ENCODE data around the gene PTPRN2. TPM values are rescaled to one million over a fixed set of nuclear protein-coding genes. Genes with fewer than 3 reads are reported as not detected.
"Not testable (repeated sequence)": the region's sequence is repeated elsewhere in the genome, so short reads cannot be mapped to it uniquely, and the experiment has no call there.

Gene PTPRN2
- polyA plus RNA-seq, 3 donors from 2014 or later = 1.9 to 3.7 (median 2.2) TPM

DNA sequence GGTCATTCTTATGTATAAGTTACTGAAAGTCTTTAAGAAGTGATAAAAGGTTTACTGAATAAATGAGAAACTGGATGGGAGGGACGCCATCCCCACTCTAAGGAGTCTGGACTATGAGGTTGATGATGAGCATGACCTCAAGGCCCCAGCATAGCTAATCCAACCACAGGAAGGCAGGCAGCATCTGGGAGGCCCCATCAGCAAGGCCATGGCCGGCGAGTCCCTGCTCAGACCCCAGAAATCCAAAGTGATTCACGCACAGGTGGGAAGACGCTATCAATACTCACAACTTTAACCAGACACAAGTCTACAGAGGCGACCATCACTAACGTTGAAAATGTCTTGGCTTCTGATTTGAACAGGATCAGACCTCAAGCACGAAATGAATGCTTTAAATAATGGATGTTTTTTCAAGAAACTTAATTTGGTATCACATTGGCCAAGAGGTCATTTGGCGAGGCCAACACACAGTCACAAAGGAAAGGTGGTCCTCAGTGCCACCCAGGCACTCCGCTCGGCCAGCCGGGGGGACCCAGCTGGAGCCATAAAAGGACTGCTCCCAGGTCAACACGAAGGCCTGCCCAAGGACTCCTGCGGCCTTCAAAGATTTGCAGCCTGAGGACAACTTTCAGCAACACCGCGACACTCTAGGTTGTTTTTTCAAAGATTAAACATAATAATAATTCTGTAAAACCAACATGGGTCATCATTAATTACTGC lies 228.5 kb downstream of the PTPRN2 start:
- no peaks in the 10 kb centered on the region for H3K4me1 Mint-ChIP-seq
- H3K4me3 Mint-ChIP-seq = no peak overlapping the region
- peaks cover 0 to 3% (median 0%) of the 10 kb centered on the region in 3 donors for H3K36me3 Mint-ChIP-seq
- no peak for DNase-seq
- H3K27me3 Mint-ChIP-seq (ENCODE audit: low read depth in 3 of 3) = peaks cover 0 to 8% (median 4%) of the 10 kb centered on the region in 3 donors
- peaks cover 0 to 16% (median 1%) of the 10 kb centered on the region in 6 donors for H3K9me3 Mint-ChIP-seq
- no peak overlapping the region for H3K27ac Mint-ChIP-seq

DNA sequence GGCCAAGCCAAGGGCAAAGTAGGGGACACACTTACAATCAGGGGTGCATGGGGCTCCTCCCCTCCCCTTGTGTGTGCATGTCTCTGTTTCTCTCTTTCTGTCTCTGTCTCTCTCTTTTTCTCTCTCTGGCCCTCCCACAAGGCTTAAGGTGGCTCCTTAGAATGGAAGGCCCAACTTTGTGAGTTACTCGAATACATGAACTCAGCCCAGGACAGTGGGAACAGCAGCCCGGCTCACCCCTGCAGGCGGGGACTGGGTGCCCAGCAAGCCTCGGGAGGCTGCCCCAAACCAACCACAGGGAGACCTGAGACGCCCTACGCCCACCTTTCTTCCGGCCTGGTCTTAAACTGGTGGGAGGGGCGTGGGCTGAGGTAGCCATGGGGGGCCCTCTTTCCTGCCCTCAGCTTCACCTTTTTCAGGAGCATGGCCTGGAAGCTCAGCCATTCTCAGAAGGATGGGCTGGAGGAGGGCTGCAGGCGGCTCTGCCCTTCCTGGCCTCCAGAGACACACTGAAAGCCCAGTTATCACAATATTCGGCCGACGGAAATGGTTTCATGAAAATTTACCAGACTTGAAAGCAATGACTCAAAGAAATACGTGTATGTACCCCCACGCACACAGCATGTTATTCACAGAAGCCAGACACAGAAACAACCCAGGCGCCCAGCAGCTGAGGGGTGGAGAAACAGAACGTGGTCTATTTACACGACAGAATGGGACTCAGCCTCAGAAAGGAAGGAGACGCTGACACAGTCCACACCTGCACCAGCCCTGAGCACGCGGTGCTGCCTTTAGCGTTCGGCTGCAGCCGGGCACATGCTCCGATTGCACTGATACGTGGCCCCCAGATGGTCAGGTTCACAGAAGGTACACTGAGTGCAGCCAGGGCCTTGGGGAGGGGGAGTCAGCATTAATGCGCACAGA lies 229.5 kb downstream of the PTPRN2 start:
- DNase-seq = no peak
- H3K4me3 Mint-ChIP-seq = no peak overlapping the region
- H3K4me1 Mint-ChIP-seq = no peaks in the 10 kb centered on the region
- H3K36me3 Mint-ChIP-seq = peaks cover 0 to 3% (median 0%) of the 10 kb centered on the region in 3 donors
- H3K27ac Mint-ChIP-seq = no peak overlapping the region
- H3K9me3 Mint-ChIP-seq = peaks cover 0 to 19% (median 1%) of the 10 kb centered on the region in 6 donors
- H3K27me3 Mint-ChIP-seq (ENCODE audit: low read depth in 3 of 3) = peaks cover 0 to 8% (median 4%) of the 10 kb centered on the region in 3 donors

DNA sequence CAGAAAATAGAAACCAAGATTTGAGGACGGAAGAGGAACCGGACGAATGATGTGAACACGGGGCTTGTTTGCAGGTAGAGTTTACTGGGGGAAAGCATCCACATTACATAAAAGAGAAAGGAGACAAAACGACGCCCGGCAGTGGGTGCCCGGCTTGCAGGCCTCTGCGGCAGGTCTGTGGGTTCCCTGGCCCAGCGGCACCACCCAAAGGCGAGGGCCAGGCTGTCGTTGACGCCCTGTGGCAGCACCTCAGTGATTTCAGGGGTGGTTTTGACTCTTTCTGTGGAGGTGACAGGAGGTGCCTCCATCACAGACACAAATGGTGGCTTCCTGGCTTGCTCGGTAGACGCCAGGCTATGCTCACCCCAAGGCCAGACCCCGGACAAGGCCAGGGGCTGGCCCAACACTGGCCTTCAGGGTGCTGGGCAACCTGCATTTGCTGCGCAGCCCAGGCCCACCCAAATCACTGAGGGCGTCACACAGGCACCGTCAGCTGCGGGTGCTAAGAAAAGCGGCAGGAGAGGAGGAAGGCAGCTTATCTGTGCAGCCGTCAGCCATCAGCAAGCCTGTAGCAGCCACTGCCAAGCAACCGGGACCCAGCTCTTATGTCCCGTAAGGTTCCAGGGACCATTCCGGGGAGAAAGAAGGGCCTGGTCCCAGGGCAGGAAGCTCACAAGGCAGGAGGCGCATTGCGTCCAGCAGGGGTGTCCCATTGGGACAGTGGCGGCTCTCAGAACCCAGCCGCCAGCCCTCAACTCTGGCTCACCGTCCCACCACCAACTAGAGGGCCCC lies 230.3 kb downstream of the PTPRN2 start:
- H3K4me1 Mint-ChIP-seq = no peaks in the 10 kb centered on the region
- peaks cover 0 to 19% (median 1%) of the 10 kb centered on the region in 6 donors for H3K9me3 Mint-ChIP-seq
- DNase-seq = no peak
- H3K27me3 Mint-ChIP-seq (ENCODE audit: low read depth in 3 of 3) = peaks cover 0 to 8% (median 4%) of the 10 kb centered on the region in 3 donors
- H3K27ac Mint-ChIP-seq = no peak overlapping the region
- H3K4me3 Mint-ChIP-seq = no peak overlapping the region
- peaks cover 0 to 3% (median 0%) of the 10 kb centered on the region in 3 donors for H3K36me3 Mint-ChIP-seq

DNA sequence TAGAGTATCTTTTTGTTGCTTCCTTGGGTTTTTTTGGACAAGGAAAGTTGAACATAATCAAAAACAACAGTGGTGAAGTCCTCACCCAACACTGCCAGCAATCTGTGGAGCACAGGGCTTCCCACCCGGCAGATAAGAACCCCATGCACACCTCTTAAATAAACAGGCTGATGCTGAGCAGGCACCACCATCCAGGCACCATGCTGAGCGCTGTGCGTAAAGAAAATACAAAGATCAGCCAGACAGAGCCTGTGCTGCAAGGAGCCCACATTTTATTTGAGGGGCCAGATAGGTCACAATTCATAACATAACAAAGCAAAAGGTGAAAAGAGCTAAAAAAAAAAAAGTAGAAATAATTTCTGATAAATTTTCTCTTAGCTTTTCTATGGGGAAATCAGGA lies 231.2 kb downstream of the PTPRN2 start:
- Mint-ChIP-seq H3K4me3 (no peak overlapping the region), H3K27me3 (ENCODE audit: low read depth in 3 of 3) (peaks cover 0 to 8% (median 4%) of the 10 kb centered on the region in 3 donors), H3K4me1 (no peaks in the 10 kb centered on the region), H3K36me3 (peaks cover 0 to 3% (median 0%) of the 10 kb centered on the region in 3 donors), H3K9me3 (peaks cover 0 to 19% (median 1%) of the 10 kb centered on the region in 6 donors), H3K27ac (no peak overlapping the region)
- no peak for DNase-seq

DNA sequence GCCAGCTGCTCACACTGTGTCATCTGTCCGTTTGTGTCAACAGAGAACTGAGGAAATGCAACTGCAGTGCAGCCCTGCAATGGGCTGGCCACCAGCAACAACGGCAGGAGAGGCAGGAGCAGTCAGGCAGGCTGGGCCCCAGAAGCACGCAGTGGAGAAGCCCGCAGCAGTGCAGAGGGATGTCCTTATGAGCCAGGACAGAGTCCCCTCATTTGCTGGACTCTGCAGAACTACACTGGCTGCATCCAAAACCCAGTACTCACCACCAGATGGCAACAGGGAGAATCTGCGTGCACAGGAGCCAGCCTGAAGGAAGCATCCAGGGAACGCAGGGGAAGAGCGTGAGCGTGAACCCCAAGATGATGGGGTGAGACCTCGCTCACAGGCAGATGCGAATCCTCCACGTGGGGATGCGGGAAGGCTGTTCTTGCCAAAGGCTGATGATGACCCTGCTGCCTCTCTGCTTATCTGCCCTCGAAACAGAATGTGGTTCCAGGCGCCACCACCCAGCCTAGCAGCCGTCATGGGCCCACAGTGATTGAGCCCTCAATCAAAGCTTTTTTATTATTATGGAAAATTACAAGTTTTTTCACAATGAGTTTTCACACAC lies 232.1 kb downstream of the PTPRN2 start:
- Mint-ChIP-seq H3K4me3 (no peak overlapping the region), H3K36me3 (peaks cover 0 to 3% (median 0%) of the 10 kb centered on the region in 3 donors), H3K27ac (no peak overlapping the region), H3K9me3 (peaks cover 0 to 19% (median 1%) of the 10 kb centered on the region in 6 donors), H3K27me3 (ENCODE audit: low read depth in 3 of 3) (peaks cover 0 to 8% (median 4%) of the 10 kb centered on the region in 3 donors), H3K4me1 (no peaks in the 10 kb centered on the region)
- no peak for DNase-seq

DNA sequence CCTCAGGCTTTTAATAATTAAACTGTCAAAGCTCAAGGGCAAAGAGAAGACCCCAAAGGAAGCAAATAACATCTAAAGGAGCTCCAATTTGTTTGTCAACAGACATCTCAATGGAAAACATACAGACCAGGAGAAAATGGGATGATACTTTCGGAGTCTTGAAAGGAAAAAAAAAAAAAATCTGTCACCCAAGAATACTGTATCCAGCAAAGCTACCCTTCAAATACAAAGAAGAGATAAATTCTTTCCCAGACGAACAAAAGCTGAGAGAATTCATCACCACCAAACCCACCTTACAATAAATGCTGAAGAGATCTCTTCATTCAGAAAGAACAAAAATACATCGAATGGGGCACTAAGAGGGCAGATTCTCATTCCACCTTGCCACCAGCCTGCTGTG lies 232.8 kb downstream of the PTPRN2 start:
- DNase-seq = no peak
- H3K27ac Mint-ChIP-seq = no peak overlapping the region
- peaks cover 0 to 19% (median 1%) of the 10 kb centered on the region in 6 donors for H3K9me3 Mint-ChIP-seq
- H3K27me3 Mint-ChIP-seq (ENCODE audit: low read depth in 3 of 3) = peaks cover 0 to 8% (median 4%) of the 10 kb centered on the region in 3 donors
- H3K36me3 Mint-ChIP-seq = peaks cover 0 to 3% (median 0%) of the 10 kb centered on the region in 3 donors
- H3K4me1 Mint-ChIP-seq = no peaks in the 10 kb centered on the region
- no peak overlapping the region for H3K4me3 Mint-ChIP-seq

DNA sequence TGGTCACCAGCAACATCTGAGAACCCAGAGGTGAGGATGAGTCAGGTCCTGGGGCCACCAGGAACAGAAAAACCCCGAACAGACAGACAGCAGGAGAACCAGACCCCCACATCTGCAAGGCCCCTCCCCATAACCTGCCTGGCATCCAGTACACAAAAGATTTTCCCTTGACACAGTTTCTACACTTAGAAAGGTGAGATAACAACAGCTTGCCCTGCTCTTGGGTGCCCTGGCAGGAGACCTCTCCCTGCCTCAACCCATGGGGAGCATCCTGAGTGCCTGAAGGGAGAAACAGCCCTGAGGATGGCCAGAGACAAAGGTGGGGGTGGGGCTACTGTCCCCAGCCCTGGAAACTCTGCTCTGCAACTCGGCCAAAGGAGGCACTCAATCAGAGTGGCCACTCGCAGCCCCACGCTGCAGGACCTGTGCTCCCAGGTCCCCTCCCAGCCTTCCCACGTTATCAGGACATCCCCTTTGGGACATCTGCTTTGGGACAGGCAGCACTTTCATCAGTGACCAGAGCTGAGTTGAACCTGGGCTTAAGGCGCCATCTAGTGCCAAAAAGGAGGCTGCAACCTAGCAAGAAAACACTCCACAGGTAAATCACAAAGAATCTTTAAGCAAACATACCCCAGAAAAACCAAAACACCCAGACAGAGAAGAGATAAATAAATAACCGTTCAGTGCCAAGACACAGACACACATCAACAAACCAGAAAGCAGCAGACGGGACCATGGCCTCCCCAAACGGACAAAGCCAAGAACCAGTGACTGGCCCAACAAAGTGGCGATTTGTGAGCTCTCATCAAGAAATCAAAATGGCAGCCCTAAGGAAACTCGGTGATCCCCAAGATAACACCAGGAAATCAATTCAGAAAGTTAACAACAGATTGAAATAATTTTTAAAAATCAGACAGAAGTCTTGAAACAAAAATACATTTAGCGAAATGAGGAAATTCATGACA lies 233.7 kb downstream of the PTPRN2 start:
- Mint-ChIP-seq H3K27me3 (ENCODE audit: low read depth in 3 of 3) (peaks cover 0 to 8% (median 4%) of the 10 kb centered on the region in 3 donors), H3K9me3 (peaks cover 0 to 19% (median 1%) of the 10 kb centered on the region in 6 donors), H3K36me3 (peaks cover 0 to 3% (median 0%) of the 10 kb centered on the region in 3 donors), H3K4me1 (no peaks in the 10 kb centered on the region), H3K4me3 (no peak overlapping the region), H3K27ac (no peak overlapping the region)
- no peak for DNase-seq

DNA sequence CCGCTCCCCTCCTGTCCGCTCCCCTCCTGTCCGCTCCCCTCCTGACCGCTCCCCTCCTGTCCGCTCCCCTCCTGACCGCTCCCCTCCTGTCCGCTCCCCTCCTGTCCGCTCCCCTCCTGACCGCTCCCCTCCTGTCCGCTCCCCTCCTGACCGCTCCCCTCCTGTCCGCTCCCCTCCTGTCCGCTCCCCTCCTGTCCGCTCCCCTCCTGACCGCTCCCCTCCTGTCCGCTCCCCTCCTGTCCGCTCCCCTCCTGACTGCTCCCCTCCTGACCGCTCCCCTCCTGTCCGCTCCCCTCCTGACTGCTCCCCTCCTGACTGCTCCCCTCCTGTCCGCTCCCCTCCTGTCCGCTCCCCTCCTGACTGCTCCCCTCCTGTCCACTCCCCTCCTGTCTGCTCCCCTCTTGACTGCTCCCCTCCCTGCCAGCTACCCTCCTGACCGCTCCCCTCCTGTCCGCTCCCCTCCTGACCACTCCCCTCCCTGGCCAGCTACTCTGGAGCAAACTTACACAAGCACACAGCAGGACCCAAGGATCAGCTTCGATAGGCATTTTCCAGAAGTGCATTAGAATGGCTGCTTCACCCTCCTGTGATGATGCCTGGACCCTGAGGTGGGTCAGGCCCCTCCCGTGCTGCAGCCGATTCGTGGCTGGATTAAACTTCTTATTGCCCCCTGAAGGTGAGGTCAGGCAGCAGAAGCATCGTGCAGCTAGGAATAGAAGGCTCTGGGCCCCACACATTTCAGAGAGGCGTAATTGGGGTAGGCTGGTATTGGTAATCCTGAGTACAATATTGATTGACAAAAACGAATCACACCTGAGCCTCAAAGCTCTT lies 235.5 kb downstream of the PTPRN2 start:
- not testable (repeated sequence) for DNase-seq; H3K27ac Mint-ChIP-seq; H3K4me3 Mint-ChIP-seq; H3K27me3 Mint-ChIP-seq (ENCODE audit: low read depth in 3 of 3); H3K4me1 Mint-ChIP-seq; H3K36me3 Mint-ChIP-seq
- peaks cover 0 to 19% (median 1%) of the 10 kb centered on the region in 6 donors for H3K9me3 Mint-ChIP-seq

DNA sequence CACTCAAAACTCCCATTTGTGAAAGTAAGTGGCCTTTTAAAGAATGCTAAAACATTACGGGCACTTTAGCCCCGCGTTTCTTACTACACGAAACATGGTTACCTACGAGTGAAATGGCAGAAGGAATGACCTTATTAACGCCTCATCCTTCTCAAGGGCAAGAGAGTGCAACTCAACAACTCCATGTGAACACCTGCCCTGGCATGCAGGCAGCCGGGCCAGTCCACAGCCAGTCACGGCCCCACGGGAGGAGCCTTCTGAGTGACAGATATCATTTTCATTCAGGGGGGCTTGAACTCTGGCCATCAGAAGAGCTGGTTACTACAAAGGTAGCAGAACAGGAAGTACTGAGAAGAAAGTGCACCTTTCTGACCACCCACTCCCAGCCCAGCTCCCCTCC lies 236.1 kb downstream of the PTPRN2 start:
- Mint-ChIP-seq H3K27me3 (ENCODE audit: low read depth in 3 of 3) (peaks cover 0 to 8% (median 4%) of the 10 kb centered on the region in 3 donors), H3K9me3 (peaks cover 0 to 18% (median 1%) of the 10 kb centered on the region in 6 donors), H3K27ac (no peak overlapping the region), H3K4me1 (no peaks in the 10 kb centered on the region), H3K4me3 (no peak overlapping the region), H3K36me3 (peaks cover 0 to 2% (median 0%) of the 10 kb centered on the region in 3 donors)
- no peak for DNase-seq

DNA sequence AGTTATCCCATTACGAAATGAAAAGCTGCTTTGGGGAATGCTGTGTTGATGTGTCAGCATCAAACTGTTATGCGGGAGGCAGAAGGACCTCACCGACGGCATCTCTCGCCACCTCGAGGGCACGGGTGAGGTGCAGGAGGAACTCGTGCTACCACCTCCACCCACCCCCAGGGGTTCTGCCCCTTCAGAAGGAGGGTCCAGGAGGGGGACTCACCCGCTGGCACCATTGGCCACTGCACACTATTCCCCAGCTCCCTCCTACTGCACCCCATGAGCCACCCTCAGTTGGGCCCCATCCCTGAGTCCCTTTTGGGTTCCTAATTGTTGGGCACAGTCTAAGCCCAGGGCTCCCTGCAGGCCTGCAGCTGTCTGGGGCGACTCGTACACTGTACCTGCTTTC lies 236.6 kb downstream of the PTPRN2 start:
- no peaks in the 10 kb centered on the region for H3K4me1 Mint-ChIP-seq
- no peak overlapping the region for H3K27ac Mint-ChIP-seq
- H3K27me3 Mint-ChIP-seq (ENCODE audit: low read depth in 3 of 3) = peaks cover under 1 to 7% (median 4%) of the 10 kb centered on the region in 3 donors
- H3K36me3 Mint-ChIP-seq = no peaks in the 10 kb centered on the region
- no peak overlapping the region for H3K4me3 Mint-ChIP-seq
- H3K9me3 Mint-ChIP-seq = peaks cover 0 to 14% (median 1%) of the 10 kb centered on the region in 6 donors
- DNase-seq = no peak

DNA sequence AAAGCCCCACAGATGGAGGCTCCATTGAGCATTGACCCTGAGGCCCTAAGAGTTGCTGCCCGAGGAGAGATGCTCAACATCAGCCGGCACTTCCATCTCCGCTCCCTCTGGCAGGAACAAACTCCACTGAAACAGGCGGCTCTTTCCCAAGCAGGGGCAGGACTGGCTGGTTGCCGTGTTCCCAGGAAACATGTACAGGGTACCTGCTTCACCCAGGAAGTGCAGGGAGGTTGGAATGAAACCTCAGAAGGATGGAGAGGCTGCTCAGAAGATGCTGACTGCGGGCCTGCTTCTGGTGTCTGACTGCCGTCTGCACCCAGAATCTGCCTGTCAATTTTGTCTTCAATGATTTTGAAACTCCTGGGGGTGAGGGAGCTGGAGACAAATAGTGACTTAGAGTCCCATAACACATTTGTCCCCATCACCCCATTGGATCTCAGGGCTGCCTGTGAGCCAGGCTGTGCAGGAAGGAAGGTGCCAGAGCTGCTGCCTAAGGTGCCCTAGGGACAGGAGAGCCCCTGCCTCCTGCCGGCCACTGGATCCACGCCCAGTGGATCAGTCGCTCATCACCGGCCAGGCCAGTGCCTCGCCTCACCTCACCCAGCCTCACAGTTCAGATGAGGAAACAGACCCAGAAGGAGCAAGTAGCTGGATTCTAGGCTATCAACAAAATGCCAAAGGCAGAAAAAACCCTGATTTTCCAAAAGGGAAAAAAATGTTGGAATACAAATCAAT lies 237.3 kb downstream of the PTPRN2 start:
- Mint-ChIP-seq H3K27ac (no peak overlapping the region), H3K27me3 (ENCODE audit: low read depth in 3 of 3) (peaks cover 2 to 5% (median 2%) of the 10 kb centered on the region in 3 donors), H3K4me3 (no peak overlapping the region)

More for the DNA sequence above, 237.3 kb downstream of the PTPRN2 start:
- Mint-ChIP-seq H3K4me1 (no peaks in the 10 kb centered on the region), H3K9me3 (peaks cover 0 to 14% (median 1%) of the 10 kb centered on the region in 6 donors), H3K36me3 (no peaks in the 10 kb centered on the region)
- no peak for DNase-seq
